OCI-LY3 (cell line): ENCODE measurements around the gene PLD5.

Experiments
- CTCF ChIP-seq: fragments of 200-600, 300-600 bp; sonication (generic); IDR thresholded peaks from 2 replicates; pipeline ENCODE4 v1.5.1; 2014; ENCODE audit warnings: antibody characterized with exemption, low read length, low read depth
- EZH2phosphoT487 ChIP-seq: fragments of 200-600 bp; shearing (Covaris generic); IDR thresholded peaks from 2 replicates; pipeline ENCODE4 v1.6.1; 2018; ENCODE audit warnings: antibody characterized with exemption, mixed run types, low read depth

- TF ChIP-seq CTCF (no peak), EZH2phosphoT487 (no peak)
These were observed 11.5 kb upstream of the PLD5 start for GRCh38 chr1:242535986-242536385.
